AG08395 (cell line): ENCODE measurements around the gene ZGLP1.

Source experiments
- DNase-seq: peaks from one replicate; pipeline ENCODE4 v3.0.0; 2012; ENCODE audit warnings: mixed read lengths, low spot score

The ZGLP1 gene

GRCh38 chr19:10277795-10278589 is 31.6 kb downstream of the ZGLP1 start:
- no peak for DNase-seq

- DNase-seq: no peak
Measured at GRCh38 chr19:10274589-10274988, 35.0 kb downstream of the ZGLP1 start.

DNA sequence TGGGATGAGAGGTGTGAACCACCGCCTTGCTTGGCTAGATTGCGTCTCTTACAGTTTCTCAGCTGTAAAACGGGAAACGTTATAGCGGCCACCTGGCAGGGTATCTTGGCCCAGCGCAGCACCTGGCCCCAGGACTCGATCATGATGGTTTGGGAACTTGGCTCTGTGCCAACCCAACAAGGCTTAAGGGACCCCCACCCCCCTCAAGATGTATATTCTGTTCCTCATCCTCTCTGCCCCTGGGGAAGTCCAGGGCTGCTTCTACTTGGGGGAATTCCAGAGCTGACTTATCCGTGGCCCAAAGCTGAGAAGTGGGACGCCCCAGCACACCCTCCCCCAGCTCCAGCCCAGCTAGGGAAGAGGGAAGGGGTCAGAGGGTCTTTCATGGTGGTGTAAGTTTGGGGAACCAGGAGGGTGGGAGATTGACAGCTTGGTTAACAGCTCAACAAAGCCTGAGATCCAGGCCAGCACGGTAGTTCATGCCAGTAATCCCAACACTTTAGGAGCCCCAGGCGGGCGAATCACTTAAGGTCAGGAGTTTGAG is 38.0 kb downstream of the ZGLP1 start:
- no peak for DNase-seq

GRCh38 chr19:10270616-10271394 is 38.8 kb downstream of the ZGLP1 start, which contains the start of gene ICAM1:
Gene ICAM1, plus strand, starts transcription at chr19:10271120. Its CDS starts 40 bp downstream, at chr19:10271160.
- no peak for DNase-seq

GRCh38 chr19:10270180-10270615 is 39.4 kb downstream of the ZGLP1 start:
- DNase-seq: no peak

- peak; percentile 85 for DNase-seq
Measured at GRCh38 chr19:10269333-10270179, 40.1 kb downstream of the ZGLP1 start.

GRCh38 chr19:10268071-10268470 is 41.5 kb downstream of the ZGLP1 start:
- DNase-seq: no peak

DNA sequence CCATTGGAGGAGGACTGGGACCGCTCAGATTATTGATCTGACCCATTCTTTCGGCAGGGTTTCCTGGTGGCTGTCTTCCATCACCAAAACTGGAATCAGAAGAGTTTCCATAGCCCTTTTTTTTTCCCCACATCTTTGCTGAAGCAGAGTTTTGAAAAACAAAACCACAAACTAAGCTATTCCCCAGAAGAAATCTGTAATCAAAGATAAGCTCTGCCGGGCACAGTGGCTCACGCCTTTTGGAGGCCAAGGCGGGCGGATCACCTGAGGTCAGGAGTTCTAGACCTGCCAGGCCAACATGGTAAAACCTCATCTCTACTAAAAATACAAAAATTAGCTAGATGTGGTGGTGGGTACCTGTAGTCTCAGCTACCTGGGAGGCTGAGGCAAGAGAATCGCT is 42.9 kb downstream of the ZGLP1 start:
- no peak for DNase-seq

DNA sequence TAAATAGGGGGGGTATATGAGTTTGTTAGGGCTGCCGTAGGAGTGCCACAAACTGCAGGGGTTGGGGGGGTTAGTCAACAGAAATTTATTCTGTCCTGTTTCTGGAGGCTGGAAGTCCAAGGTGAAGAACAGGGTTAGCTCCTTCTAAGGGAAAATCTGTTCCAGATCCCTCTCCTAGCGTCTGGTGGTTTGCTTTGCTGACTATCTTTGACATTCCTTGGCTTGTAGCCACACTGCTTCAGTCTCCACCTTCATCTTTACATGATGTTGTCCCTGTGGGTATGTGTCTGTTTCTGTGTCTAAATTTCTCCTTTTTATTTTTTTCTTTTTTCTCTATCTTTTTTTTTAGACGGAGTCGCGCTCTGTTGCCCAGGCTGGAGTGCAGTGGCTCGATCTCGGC is 46.8 kb downstream of the ZGLP1 start:
- DNase-seq: no peak

- no peak for DNase-seq
Measured at GRCh38 chr19:10260141-10260584, 49.5 kb downstream of the ZGLP1 start.

DNA sequence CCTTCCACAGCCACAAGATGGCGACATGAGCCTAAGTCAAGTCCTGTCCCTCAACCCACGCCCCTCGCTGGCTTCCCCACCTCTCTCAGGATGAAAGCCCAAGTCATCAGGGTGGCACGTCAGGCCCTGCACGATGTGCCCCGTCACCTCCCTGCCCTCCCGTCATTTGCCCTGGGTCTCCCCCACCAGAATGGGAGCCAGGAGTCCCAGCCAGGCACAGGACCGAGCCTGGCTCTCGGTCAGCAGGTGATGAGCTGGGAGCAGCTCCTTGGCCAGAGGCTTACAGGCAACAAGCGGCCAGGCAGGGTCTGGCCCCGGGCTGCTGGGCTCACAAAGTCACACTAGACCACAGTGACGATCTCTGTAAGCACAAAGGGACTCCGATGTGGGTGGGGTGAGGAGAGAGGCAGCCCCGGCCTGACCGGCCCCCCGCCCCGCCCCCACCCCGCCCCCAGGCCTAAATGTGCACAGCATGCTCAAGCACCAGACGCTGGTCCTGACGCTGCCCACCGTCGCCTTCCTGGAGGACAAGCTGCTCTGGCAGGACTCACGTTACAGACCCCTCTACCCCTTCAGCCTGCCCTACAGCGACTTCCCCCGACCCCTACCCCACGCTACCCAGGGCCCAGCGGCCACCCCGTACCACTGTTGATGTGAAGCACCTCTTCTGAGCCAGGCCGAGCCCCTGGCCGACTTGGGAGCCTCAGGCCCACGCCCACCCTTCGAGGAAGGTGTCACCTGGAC is 50.3 kb downstream of the ZGLP1 start:
- DNase-seq: peak; percentile 67

DNA sequence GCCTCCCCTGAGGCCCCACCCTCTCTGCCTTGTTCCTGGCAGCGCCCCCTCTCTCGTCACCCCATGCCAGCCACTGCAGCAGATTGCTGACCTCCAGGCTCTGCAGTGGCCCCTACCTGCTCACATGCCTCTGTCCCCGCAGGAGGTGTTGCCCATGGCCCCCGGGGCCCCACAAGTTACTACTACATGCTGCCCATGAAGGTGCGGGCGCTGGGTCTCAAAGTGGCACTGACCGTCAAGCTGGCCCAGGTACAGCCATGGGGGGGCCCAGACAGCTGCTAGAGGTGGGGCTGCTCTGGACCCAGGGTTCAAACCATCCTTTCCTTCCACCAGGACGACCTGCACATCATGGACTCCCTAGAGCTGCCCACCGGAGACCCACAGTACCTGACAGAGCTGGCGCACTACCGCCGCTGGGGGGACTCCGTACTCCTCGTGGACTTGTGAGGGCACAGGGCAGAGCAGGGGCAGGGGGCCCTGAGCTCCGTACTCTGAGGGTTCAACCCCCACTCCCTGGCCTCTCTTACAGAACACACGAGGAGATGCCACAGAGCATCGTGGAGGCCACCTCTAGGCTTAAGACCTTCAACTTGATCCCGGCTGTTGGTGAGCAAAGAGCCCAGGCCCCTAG is 51.4 kb downstream of the ZGLP1 start:
- no peak for DNase-seq

DNA sequence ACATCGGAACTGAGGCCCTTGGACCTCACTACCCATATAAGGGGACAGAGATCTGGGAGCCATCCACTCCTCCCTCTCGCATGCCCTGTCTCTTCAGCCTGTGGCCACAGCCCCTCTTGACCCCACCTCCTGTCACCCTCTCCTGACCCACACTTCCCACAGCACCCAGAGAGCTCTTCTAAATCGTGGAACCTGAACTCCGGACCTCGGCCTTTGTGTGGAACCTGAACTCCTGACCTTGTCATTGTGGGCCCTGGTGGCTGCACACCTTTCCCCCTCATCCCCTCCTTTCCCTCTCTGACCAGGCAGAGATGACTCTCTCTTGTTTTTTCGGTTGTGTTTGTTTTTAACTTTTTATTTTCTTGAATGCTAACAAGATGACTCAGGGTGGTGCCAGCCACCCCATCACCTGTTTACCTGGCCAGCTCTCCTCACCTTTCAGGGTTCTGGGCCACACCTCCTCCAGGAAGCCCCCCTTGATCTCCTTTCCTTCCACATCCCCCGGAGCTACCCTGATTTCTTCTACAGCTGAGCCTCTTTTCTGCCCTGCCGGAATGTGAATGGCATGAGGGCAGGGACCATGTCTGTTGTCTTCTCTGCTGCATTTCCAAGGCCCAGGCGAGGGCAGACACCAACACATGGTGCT is 52.5 kb downstream of the ZGLP1 start:
- no peak for DNase-seq

DNA sequence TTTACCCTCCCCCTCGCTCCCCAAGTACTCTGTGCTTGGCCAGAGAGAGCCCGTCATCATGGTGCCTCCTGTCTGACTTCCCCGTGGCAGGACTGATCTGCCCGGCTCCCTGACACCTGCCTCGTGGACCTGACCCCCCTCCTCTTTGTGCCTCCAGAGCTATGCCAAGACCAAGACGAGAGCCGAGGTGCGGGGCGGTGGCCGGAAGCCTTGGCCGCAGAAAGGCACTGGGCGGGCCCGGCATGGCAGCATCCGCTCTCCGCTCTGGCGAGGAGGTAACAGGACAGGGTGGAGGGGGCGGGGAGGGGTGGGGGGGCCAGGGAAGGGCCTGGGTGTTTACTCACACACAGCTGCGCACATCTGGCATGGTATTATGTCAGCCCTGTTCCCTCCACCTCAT is 53.1 kb downstream of the ZGLP1 start:
- DNase-seq: no peak

DNA sequence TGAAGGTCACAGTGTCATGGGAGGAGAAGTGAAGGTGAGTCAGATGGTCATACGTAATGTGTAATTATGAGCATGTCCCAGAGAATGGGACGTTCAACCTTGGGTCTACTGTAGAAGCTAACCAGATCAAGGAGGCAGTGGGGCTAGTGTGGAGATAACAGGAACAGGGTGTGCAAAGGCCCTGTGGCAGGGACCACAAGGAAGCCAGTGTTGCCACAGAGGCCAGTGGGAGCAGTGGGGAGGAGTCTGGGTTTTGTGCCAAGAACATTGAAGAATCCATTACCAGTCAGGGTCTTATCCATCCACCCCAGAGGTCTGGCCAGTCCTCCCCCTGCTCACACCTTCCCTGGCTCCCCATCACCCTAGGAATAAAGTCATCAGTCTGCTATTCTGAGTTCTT is 54.3 kb downstream of the ZGLP1 start:
- DNase-seq: no peak
